LNCAP (cell line): Measurements from ENCODE around the gene STRBP.
A peak's percentile ranks its signal among the peaks of the same experiment; 100 is the strongest.

Source experiments
- TF ChIP-seq, protein P1 (sequence below): fragments of 450-650 bp; IDR thresholded peaks from 2 replicates; pipeline ENCODE4 v1.5.1; 2017; ENCODE audit warnings: mild to moderate bottlenecking

The STRBP gene

DNA sequence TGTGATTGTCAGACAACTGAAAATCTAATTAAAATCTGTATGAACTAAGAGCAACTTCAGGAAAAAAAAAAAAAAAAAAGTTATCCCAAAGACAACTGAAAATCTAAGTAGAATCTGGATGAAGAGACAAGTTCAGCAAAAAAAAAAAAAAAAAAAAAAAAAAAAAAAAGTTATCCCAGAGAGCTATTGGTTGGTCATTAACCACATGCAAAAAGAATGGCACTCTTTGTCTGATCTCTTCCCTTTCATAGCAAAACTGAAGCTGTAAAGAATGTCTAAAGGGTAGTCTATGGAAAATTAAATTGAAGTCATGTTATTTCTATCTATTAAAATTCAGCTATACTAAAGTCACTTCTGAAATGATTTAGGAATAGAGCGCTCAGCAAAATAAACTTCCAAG, 32.9 kb downstream of the STRBP start:
- TF ChIP-seq, protein P1, sequence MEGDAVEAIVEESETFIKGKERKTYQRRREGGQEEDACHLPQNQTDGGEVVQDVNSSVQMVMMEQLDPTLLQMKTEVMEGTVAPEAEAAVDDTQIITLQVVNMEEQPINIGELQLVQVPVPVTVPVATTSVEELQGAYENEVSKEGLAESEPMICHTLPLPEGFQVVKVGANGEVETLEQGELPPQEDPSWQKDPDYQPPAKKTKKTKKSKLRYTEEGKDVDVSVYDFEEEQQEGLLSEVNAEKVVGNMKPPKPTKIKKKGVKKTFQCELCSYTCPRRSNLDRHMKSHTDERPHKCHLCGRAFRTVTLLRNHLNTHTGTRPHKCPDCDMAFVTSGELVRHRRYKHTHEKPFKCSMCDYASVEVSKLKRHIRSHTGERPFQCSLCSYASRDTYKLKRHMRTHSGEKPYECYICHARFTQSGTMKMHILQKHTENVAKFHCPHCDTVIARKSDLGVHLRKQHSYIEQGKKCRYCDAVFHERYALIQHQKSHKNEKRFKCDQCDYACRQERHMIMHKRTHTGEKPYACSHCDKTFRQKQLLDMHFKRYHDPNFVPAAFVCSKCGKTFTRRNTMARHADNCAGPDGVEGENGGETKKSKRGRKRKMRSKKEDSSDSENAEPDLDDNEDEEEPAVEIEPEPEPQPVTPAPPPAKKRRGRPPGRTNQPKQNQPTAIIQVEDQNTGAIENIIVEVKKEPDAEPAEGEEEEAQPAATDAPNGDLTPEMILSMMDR: no peak

DNA sequence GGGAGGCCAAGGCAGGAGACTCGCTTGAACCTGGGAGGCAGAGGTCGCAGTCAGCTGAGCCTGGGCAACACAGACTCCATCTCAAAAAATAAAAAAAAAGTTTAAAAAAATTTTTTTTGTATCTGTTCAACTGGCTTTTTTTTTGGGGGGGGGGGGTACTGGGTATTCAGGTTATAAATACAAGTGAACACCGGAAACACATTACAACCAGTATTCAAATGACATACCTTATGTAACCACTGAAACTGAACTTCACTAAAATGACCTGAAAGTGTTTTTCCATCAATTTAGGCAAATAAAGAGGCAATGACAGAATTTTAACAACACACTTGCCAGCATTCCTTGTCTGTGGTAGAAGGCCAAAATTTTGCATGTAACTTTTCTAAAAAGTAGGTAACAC, 33.5 kb downstream of the STRBP start:
- TF ChIP-seq, protein P1: no peak

DNA sequence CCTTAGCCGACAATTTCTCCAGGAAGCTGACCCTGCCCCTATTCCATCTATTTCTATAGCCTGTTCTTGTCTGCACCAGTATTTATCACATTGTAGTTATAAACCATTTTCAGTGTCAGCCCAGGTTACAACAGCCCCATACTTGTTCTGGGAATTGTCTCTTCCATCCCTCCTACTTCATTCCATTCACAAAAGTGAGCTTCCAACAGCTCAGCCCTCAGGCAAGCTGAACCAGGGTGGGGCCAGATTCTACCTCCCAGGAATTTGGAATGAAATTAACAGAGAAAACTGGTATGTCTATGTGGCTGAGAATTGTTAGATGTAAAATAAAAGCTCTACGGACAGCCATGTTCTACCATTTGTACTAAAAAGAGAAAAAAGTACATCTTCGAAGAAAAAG, 36.1 kb downstream of the STRBP start:
- TF ChIP-seq, protein P1: no peak

DNA sequence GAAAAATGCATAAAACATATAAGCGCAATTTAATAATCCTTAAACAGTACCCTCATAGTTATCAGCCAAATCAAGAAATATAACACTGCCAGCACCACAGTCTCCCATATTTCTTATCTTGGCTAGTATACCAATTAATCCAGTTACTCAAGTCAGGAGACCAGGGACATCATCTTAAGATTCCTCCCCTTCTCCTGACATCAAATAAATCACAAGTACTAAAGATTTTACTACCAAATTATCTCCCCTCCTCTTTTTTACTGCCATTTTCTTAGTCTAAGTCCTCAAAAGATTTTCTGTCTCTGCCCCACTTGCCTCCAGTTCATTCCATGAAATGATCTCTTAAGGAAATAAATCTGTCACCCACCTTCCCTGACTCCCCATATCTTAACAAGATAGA, 37.0 kb downstream of the STRBP start:
- TF ChIP-seq, protein P1: no peak

DNA sequence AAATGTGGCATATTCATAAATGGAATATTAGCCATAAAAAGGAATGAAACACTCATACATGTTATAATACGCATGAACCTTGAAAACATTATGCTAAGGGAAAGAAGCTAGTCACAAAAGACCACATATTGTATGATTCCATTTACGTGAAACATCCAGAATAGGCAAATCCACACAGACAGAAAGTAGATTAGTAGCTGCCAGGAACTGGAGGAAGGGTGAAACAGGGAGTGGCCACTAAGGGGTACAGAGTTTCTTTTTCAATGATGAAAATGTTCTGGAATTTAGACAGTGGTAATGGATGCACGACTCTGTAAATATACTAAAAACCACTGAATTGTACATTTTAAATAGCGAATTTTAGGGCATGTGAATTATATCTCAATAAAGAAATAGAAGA, 39.4 kb downstream of the STRBP start:
- TF ChIP-seq, protein P1: no peak

DNA sequence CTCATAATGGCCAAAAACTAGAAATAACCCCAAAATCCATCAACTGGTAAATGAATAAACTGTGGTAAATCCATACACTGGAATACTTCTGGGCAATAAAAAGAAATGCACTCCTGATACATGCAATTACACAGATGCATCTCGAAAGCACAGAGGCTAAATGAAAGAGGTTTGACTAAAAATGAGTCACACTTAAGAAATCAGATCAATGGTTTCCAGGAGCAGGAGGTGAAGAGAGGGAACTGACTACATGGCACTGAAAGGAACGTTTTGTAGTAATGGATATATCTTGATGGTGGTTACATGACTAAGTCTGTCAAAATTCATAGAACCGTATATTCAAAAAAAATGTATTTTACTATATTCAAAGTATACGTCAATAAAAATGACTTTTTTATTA, 42.4 kb downstream of the STRBP start:
- TF ChIP-seq, protein P1: no peak

DNA sequence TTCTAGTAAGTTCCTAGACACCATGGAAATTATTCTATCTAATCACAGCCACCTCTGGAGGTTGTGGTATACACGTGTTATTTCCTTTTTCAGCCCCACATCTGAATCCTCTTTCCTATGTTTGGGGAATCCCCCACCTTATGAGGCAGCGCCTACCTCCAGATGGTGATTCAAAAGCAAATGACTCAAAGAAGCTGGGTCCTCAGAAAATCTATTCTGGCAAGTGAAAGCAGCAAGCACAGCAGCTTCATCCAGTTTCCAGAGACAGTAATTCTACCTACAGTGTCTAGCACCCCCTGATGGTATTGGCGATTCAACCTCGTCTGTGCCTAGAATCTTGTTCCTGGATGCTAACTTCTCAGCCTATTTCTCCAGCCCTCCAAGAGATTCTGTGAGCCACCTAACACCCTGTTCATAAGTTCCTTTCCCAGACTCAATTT, 43.0 kb downstream of the STRBP start:
- TF ChIP-seq, protein P1: peak; percentile 44

DNA sequence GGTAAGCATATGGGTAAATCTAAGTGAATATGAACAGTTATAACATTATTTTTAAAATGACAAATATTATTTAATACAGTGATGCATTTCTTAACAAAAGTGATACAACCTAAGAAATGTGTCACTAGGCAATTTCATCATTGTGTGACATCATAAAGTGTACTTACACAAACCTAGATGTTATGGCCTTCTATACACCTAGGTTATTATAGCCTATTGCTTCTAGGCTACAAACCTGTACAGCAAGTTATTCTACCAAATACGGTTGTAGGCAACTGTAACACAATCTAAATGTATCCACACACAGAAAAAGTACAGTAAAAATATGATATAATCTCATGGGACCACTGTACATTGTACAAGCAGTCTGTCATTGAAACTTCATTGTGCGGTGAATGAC, 48.3 kb downstream of the STRBP start:
- TF ChIP-seq, protein P1: no peak
